ENCODE results near the gene AMACR.

DNA sequence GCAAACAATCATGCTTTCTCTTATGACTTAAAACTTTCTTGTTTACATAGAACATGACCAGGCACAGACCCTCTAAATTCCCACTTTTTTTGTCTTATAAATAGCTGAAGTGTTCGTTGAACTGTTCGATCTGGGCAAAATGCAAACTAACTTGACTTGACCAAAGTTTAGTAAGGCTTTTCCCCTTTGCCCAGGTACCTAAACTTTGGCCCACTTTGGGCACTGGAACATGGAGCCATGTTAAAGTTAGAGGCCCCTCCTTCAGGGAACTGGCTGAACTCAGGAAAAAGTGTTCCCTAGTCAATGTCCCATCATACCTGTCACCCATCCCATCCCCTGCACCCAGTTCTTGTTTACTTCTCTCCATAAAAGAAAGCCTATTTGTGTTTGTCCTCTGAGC lies 9.4 kb upstream of the AMACR start:
- TF ChIP-seq, protein P1, sequence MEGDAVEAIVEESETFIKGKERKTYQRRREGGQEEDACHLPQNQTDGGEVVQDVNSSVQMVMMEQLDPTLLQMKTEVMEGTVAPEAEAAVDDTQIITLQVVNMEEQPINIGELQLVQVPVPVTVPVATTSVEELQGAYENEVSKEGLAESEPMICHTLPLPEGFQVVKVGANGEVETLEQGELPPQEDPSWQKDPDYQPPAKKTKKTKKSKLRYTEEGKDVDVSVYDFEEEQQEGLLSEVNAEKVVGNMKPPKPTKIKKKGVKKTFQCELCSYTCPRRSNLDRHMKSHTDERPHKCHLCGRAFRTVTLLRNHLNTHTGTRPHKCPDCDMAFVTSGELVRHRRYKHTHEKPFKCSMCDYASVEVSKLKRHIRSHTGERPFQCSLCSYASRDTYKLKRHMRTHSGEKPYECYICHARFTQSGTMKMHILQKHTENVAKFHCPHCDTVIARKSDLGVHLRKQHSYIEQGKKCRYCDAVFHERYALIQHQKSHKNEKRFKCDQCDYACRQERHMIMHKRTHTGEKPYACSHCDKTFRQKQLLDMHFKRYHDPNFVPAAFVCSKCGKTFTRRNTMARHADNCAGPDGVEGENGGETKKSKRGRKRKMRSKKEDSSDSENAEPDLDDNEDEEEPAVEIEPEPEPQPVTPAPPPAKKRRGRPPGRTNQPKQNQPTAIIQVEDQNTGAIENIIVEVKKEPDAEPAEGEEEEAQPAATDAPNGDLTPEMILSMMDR (IDR thresholded peaks at IDR 0.05) = no peak
- no peak for TF ChIP-seq POLR2A (IDR thresholded peaks at IDR 0.05)
